Adrenal gland (tissue), 5 donors: ENCODE data around the gene ZNF804A.

Experiments
- CTCF ChIP-seq, 6 experiments: fragments of 450-650 bp in 4 of 6; fragments of 200-600 bp in 2 of 6; sonication (generic) in 1 of 6; IDR thresholded peaks; 1 replicate in 5 of 6; 2 replicates in 1 of 6; pipeline versions ENCODE4 v1.5.1 to v1.8.0; 2016 to 2021; ENCODE audit warnings: antibody characterized with exemption in 6 of 6, mild to moderate bottlenecking in 2 of 6, moderate library complexity in 1 of 6
- POLR2A ChIP-seq, 2 donors: fragments of 450-650 bp; IDR thresholded peaks; one replicate each; pipeline ENCODE4 v1.6.1; 2017; ENCODE audit warnings: antibody characterized with exemption in 2 of 2, mild to moderate bottlenecking in 2 of 2, moderate library complexity in 1 of 2
- donor health status: DM: no; HTN: no; CAD: no.

- TF ChIP-seq CTCF (IDR thresholded peaks at IDR 0.05) (no peak), POLR2A (IDR thresholded peaks at IDR 0.05) (no peak)
Observed at GRCh38 chr2:184579226-184579625, 19.1 kb upstream of the ZNF804A start.
